HEK293T (cell line): ENCODE data around the gene CTAGE8.
"Not testable (repeated sequence)": the region's sequence is repeated elsewhere in the genome, so short reads cannot be mapped to it uniquely, and the experiment has no call there.

Experiments used
- CTCF ChIA-PET: fragments of 350-600 bp; formaldehyde crosslinking; extraction: SDS; loops from one replicate; lab custom pipeline; 2021; ENCODE audit warnings: antibody characterized with exemption, inconsistent platforms; lab: Yijun Ruan, JAX
- POLR2A ChIA-PET: fragments of 350-600 bp; formaldehyde crosslinking; extraction: SDS; loops from one replicate; lab custom pipeline; 2020; ENCODE audit warnings: antibody characterized with exemption, inconsistent platforms; lab: Yijun Ruan, JAX
- DNase-seq: peaks from one replicate; pipeline ENCODE4 v3.0.0; 2012; ENCODE audit warnings: mixed read lengths; ENCODE audit errors: extremely low spot score

CTAGE8 gene

GRCh38 chr7:144223675-144224074, 45.4 kb downstream of the CTAGE8 start:
- POLR2A ChIA-PET, CTCF ChIA-PET, DNase-seq: not testable (repeated sequence)

- DNase-seq, POLR2A ChIA-PET, CTCF ChIA-PET: not testable (repeated sequence)
Measured at GRCh38 chr7:144220531-144220930, 48.6 kb downstream of the CTAGE8 start.

DNA sequence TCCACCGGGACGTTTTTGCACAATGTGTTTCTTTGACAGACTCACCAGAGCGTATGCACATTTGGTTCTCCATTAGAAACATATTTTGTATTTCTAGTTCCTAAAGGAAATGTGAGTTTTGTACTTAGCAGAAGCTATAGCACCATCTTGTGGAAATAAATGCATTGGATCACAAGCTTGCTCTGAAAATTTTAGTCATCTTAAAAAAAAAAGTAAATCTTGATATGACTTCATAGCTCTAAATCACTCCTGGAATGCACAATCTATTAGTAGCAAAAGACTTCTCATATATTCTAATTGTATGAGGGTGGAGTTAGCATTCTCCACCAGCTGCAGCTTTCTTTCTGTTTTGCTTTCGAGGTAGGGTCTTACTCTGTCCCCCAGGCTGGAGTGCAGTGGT, 49.9 kb downstream of the CTAGE8 start:
- POLR2A ChIA-PET, DNase-seq, CTCF ChIA-PET: not testable (repeated sequence)

- POLR2A ChIA-PET, CTCF ChIA-PET, DNase-seq: not testable (repeated sequence)
Measured at GRCh38 chr7:144218581-144218980, 50.5 kb downstream of the CTAGE8 start.

DNA sequence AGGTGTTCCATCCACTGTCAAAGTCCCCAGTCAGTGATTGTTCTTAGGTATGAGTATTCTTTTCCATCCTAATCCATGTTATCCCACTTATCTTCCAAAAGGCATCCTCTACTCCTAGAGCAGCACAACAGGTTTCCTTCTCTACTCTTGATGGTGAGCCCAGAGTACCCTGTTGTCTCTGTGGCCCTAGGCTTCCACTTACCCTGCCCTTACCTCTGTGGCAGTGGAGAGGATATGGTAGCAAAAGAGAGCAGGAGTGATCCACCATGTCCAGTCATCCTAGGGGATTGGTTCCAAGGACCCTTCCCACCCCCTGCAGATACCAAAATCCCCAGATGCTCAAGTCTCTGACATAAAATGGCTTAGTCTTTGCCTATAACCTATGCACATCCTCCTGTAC, 51.9 kb downstream of the CTAGE8 start:
- CTCF ChIA-PET, DNase-seq, POLR2A ChIA-PET: not testable (repeated sequence)
